T-helper 9 cell (primary cell): ENCODE measurements around the gene YBX3.

ENCODE experiments used
- DNase-seq: peaks from one replicate; pipeline ENCODE4 v3.0.0-alpha.2; 2020

The YBX3 gene

DNA sequence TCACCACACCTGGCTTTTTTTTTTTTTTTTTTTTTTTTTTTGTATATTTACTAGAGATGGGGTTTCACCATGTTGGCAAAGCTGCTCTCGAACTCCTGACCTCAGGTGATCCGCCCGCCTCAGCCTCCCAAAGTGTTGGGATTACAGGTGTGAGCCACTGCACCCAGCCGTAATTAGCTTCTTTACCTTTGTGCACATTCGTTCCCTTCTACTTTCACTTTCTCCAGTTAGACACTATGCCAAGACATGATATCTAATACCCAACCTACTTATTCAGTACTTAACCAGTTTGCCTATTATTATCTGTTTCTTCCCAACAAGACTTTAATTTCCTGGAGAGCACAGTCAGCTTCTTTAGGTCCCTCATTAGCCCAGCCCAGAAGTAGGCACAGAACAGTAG lies 54.6 kb downstream of the YBX3 start:
- no peak for DNase-seq

DNA sequence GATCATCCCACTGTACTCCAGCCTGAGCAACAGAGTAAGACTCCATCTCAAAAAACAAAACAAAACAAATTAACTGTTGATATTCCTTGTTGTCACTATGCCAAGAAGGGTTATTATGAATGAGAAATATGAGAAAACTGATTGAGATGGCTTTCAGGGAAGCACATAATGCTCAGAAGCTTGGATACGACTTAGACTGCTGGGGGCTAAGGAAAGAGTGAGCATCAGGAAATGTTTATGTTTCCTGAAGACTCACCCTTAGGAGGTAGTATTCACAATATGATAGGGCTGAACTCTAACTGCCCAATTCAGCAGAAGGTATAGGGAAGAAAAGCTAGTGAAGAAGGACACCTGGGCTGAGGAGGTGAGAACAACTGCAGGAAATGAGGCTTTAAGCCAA lies 55.5 kb downstream of the YBX3 start:
- DNase-seq = no peak

DNA sequence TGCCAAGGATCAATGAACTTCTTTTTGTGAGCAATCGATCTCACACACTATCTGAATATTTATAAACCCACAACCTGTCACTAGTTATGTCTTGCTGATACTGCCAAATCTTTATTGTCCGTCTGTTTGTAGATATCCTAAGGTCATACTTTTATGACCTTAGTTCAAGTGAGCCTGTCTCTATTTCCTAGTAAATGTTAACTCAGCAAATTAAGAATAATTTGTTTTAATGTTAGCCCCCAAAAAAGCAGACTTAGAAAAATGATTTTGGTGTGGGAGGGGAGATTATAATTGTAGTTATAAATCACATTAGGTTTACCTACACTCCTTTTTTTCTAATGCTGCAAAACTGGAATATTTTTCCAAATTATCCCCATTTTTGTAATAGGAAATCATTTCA lies 58.6 kb downstream of the YBX3 start:
- DNase-seq = no peak

DNA sequence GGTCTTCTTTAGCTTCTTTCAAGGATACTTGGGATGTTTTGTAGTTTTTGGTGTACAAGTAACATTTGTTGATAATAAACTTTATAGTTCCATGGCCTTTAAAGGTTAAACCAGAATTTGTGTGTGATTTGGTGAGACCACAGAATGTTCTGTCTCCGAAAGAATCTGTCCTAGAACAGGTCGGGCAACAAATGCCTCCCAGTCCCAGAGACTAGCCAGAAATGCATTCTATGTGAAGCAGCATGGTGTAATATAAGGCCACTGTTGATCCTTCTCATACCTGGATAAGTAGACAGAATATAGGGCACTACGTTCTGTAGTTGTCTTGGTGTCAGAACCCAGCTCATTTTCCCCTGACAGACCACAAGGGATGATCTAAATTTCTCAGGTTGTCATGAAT lies 59.3 kb downstream of the YBX3 start:
- no peak for DNase-seq

DNA sequence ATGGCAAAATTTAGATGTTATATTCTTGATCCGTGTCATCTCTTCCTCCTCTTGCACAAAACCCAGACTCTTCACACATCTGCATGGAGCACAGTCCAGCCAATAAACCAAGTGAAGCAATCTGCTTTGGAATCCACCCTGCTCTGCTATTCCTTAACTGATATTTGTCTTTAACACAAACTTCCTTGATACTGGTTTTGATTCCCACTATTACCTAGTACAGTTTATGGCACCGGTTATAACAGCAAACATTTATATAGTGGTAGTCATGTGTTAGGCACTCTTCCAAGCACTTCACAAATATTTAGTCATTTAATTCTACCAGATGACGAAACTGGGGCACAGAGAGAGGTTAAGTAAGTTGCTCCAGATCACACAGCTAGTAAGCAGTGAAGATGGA lies 61.8 kb downstream of the YBX3 start:
- no peak for DNase-seq

DNA sequence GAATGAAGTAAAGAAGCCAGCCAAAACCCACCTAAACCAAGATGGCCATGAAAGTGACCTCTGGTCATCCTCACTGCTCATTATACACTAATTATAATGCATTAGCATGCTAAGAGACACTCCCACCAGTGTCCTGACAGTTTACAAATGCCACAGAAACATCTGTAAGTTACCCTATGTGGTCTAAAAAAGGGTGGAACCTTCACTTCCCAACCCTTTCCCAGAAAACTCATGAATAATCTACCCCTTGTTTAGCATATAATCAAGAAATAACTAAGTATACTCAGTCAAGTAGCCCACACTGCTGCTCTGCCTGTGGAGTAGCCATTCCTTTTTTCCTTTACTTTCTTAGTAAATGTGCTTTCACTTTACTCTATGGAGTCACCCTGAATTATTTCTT lies 69.1 kb downstream of the YBX3 start:
- no peak for DNase-seq

DNA sequence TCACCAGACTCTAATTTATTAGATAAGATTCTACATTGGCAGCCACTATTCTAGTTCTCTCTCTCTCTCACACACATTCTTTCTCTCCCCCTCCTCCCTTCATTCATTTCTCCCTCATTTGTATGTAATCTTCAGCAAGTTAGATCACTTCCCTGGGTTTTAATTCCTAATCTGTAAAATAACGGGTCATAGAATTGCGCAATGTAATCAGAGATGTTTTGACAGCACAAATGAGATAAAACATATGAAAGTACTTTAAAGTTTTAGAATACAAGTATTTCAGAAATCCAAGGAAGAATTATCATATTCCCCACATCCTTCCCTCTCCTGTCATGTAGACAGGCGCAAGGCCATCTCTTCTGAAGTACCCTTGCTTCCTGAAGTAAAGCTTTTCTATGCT lies 70.9 kb downstream of the YBX3 start:
- DNase-seq = no peak
